Glomerular visceral epithelial cell (primary cell): Measurements from ENCODE around the gene IFITM10.
"Not testable (repeated sequence)": the region's sequence is repeated elsewhere in the genome, so short reads cannot be mapped to it uniquely, and the experiment has no call there.

ENCODE experiments used
- DNase-seq: peaks from one replicate; pipeline ENCODE4 v3.0.0-alpha.2; 2016; ENCODE audit errors: extremely low spot score

IFITM10 gene

GRCh38 chr11:1778141-1778911 is 27.9 kb upstream of the IFITM10 start:
- DNase-seq, result no peak

GRCh38 chr11:1777737-1778136 is 27.3 kb upstream of the IFITM10 start:
- DNase-seq, result no peak

GRCh38 chr11:1776944-1777715 is 26.7 kb upstream of the IFITM10 start:
- DNase-seq, result no peak

- DNase-seq, result no peak
Observed at GRCh38 chr11:1776331-1776851, 26.0 kb upstream of the IFITM10 start.

GRCh38 chr11:1774886-1775285 is 24.5 kb upstream of the IFITM10 start:
- no peak for DNase-seq

GRCh38 chr11:1773994-1774550 is 23.7 kb upstream of the IFITM10 start:
- DNase-seq, result no peak

GRCh38 chr11:1773131-1773993 is 23.0 kb upstream of the IFITM10 start:
- DNase-seq, result no peak

- peak; percentile 96 for DNase-seq
Observed at GRCh38 chr11:1772270-1773130, 22.1 kb upstream of the IFITM10 start.

GRCh38 chr11:1771700-1772099 is 21.3 kb upstream of the IFITM10 start:
- DNase-seq, result peak; percentile 28

- DNase-seq, result no peak
Observed at GRCh38 chr11:1771273-1771672, 20.9 kb upstream of the IFITM10 start.

- no peak for DNase-seq
Observed at GRCh38 chr11:1770528-1770927, 20.1 kb upstream of the IFITM10 start.

GRCh38 chr11:1770061-1770460 is 19.7 kb upstream of the IFITM10 start:
- DNase-seq, result no peak

- DNase-seq, result not testable (repeated sequence)
Observed at GRCh38 chr11:1769304-1769936, 19.0 kb upstream of the IFITM10 start.

- no peak for DNase-seq
Observed at GRCh38 chr11:1768141-1768469, 17.7 kb upstream of the IFITM10 start.

- DNase-seq, result no peak
Observed at GRCh38 chr11:1767399-1768140, 17.2 kb upstream of the IFITM10 start.

- DNase-seq, result no peak
Observed at GRCh38 chr11:1766719-1767398, 16.5 kb upstream of the IFITM10 start.

- DNase-seq, result no peak
Observed at GRCh38 chr11:1765871-1766718, 15.7 kb upstream of the IFITM10 start.
